NCI-H1092 (cell line): ENCODE measurements around the gene DEUP1.

Experiments used
- DNase-seq: peaks from one replicate; lab custom pipeline; 2025; lab: John Stamatoyannopoulos, UW

Gene DEUP1

GRCh38 chr11:93478841-93479240, 148.3 kb downstream of the DEUP1 start:
- no peak for DNase-seq

- no peak for DNase-seq
Observed at GRCh38 chr11:93480256-93480655, 149.7 kb downstream of the DEUP1 start.

GRCh38 chr11:93480756-93481155, 150.2 kb downstream of the DEUP1 start:
- DNase-seq, result no peak

- no peak for DNase-seq
Observed at GRCh38 chr11:93481279-93481678, 150.7 kb downstream of the DEUP1 start.

GRCh38 chr11:93481696-93482095, 151.2 kb downstream of the DEUP1 start:
- no peak for DNase-seq

- DNase-seq, result no peak
Observed at GRCh38 chr11:93482556-93482955, 152.0 kb downstream of the DEUP1 start.

GRCh38 chr11:93484716-93485115, 154.2 kb downstream of the DEUP1 start:
- no peak for DNase-seq

- no peak for DNase-seq
Observed at GRCh38 chr11:93485983-93486382, 155.4 kb downstream of the DEUP1 start.

GRCh38 chr11:93487032-93487483, 156.5 kb downstream of the DEUP1 start:
- peak; percentile 46 for DNase-seq
